Measurements from ENCODE around the gene FBLN2.

The FBLN2 gene

DNA sequence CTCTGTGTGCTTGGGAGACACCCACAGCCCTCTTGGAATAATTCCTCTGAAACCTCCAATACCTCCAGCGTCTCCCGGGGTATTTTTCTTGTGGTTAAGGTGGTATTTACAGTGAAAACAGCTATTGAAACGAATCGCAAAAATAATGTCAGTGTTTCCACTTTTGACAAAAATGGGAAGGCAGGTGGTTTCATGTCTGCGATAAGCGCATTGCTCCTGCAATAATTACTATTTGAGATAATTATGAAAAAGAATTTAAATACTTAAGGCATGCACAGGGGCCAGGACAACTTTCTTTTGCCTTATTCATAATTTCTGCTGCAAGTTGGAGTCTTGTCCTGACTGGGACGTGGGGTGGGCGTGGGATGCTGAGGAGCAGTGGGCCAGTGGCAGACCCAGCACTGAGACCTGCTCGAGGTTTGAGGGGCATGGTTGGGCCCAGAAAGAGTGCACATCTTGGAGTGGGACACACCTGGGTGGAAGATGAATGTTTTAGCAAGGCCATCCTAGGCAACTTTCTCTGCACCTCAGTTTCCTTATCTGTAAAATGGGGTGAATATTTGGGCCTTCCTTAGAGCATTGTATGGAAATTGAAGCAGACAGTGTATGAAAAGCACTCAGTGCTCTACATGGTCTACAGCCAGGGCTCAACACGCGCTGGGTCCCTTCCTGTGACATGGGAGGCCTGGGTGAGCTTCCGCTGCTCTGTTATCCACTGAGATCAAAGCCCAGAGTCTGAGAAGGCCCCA is 110.5 kb downstream of the FBLN2 start:
- FAIRE-seq (no peak), DNase-seq (ENCODE audit: low spot score) (no peak)

GRCh38 chr3:13660042-13660874 is 111.3 kb downstream of the FBLN2 start:
- FAIRE-seq, result no peak
- DNase-seq (ENCODE audit: low spot score), result no peak

DNA sequence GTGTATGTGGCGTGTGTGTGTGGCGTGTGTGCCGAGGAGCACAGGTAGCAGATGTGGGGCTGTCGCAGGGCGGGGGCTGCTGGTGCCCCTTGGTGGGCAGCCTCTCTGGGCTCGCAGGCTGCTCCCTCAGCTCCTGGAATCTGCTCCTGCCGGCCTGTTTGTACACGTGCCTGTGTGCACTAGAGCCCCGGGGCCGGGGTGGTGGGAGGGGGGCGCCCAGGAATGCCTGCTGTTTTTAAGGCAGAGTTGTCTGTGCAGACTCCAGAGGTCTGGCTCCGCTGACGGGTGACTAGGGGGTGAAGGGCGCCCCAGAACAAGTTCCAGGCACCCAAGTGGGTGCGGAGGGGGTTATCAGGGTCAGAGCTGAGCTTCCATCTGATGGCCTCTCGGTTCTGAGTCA is 112.2 kb downstream of the FBLN2 start:
- no peak for DNase-seq (ENCODE audit: low spot score)
- no peak for FAIRE-seq

GRCh38 chr3:13662238-13662847 is 113.4 kb downstream of the FBLN2 start:
- FAIRE-seq, result no peak

GRCh38 chr3:13663781-13664535 is 115.0 kb downstream of the FBLN2 start:
- no peak for DNase-seq (ENCODE audit: low spot score)
- no peak for FAIRE-seq

More at GRCh38 chr3:13662238-13662847, 113.4 kb downstream of the FBLN2 start:
- no peak for DNase-seq (ENCODE audit: low spot score)

DNA sequence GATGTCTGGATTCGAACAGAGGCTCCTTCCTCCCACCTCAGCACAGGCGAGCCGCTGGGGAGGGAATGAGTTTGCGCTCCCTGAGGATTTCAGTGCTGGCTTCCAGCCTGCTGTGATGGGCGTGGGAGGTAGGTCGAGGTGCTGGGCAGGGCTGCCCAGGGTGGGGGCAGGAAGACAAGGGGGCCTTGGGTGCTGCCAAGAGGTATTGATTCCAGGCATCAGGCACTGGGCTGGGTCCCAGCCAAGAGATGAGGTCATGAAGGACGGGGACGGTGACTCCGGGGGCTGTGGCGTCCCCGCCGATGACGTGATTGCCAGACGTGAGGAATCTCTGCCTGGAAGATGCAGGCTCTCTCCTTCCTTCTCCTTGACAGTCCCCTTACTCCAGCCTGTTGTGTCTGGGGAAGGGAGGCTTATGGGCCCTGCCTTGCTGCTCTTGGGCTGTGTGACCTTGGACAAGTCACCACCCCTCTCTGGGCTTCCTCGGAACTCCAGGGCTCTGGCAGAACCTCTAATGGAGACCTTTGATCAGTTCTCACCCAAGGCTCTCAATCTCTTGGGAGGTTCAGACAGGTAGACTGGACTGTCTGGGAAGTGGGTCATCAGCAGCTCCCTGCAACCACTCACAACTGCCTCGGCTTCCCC is 116.8 kb downstream of the FBLN2 start:
- FAIRE-seq (no peak), DNase-seq (ENCODE audit: low spot score) (no peak)

DNA sequence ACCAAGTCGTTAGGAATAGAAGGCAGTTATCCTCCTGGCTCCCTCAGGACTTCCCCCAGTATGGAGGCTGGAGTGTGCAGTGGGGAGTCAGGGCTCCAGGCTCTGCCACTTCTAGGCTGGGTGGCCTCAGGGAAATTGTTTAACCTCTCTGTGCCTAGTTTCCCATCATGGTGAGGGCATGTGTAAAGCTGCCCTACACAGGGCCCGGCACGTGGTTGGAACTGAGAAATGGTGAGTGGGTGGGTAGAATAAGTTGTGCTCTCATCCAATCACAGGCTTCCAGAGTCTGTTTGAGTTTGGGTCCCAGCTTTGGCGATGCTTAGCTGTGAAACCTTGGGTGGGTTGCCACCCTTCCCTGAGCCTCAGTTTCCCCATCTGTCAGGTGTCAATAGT is 117.3 kb downstream of the FBLN2 start:
- FAIRE-seq, result no peak

GRCh38 chr3:13666781-13667709 is 118.1 kb downstream of the FBLN2 start:
- DNase-seq (ENCODE audit: low spot score), result no peak
- FAIRE-seq, result no peak

More for the DNA sequence above, 117.3 kb downstream of the FBLN2 start:
- DNase-seq (ENCODE audit: low spot score), result no peak

- DNase-seq (ENCODE audit: low spot score) (no peak), FAIRE-seq (no peak)
Observed at GRCh38 chr3:13668136-13668535, 119.2 kb downstream of the FBLN2 start.

DNA sequence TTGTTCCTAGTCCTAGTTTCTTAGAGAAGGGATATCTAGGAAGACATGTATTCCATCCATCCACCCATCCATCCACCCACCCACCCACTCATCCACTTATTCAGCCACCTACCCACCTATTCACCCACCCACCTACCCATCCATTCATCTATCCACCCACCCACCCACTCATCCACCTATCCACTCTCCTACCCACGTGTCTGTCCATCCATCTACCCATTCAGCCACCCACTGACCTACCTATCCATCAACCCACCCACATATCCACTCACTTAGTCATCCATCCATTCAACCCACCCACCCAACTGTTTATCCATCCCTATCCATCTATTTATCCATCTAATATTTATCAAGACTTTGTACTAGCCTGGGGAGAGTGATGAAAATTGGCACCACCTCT is 120.5 kb downstream of the FBLN2 start:
- no peak for DNase-seq (ENCODE audit: low spot score)
- no peak for FAIRE-seq

DNA sequence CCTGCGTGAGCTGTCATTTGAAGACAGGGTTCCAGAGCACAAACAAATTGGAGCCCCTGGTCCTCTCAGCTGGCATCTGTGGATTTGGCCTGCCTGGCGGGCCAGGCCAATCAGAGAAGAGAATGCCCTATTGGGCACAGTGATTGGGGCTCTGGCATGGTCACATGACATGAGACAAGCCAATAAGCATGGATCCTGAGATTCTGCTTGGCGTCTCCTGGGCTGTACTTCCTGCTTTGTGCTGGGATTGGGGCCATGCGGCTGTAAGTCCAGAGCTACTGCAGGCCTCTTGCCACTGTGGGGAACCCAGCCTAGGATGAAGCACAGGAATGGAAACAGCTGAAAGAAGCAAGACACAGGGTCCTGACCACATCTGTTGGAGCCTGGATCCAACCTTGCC is 121.4 kb downstream of the FBLN2 start:
- FAIRE-seq, result no peak

GRCh38 chr3:13671482-13672233 is 122.7 kb downstream of the FBLN2 start:
- no peak for FAIRE-seq
- DNase-seq (ENCODE audit: low spot score), result no peak

More for the DNA sequence above, 121.4 kb downstream of the FBLN2 start:
- no peak for DNase-seq (ENCODE audit: low spot score)

DNA sequence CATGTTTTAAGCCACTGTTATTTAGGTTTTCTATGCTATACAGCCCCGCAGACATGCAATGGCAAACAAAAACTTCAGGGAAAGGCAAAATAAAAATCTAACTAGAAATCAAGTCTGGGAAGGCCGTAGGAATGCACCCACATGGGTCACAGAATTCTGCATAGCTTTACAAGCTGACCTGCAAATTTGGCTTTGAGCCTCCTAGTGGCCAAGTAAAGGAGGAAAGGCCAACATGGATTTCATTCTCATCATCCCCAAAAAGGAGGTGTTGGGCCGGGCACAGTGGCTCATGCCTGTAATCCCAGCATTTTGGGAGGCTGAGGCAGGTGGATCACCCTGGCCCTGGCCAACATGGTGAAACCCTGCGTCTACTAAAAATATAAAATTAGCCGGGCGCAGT is 124.3 kb downstream of the FBLN2 start:
- DNase-seq (ENCODE audit: low spot score), result no peak
- no peak for FAIRE-seq

GRCh38 chr3:13674538-13675185 is 125.7 kb downstream of the FBLN2 start:
- DNase-seq (ENCODE audit: low spot score) (no peak), FAIRE-seq (no peak)

- FAIRE-seq, result no peak
- DNase-seq (ENCODE audit: low spot score), result no peak
Observed at GRCh38 chr3:13676356-13677017, 127.6 kb downstream of the FBLN2 start.

DNA sequence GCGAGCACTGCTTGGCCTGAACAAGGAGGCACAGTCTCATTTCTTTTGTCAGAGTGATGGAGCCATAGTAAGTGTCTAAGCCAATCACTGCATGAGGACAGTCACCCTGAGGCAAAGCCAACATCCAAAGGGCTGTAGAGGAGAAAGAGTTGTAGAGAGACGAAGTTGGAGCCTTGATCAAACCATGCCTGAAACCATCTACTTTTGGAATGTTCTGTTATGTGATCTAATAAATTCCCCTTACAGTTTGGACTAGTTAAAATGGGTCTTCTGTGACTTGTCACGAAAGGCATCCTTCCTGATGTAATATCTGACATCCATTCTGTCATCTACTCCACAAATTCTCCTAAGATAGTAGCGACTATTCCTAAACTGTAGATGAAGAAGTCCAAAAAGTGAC is 128.3 kb downstream of the FBLN2 start:
- FAIRE-seq (no peak), DNase-seq (ENCODE audit: low spot score) (no peak)

GRCh38 chr3:13681931-13682330 is 133.0 kb downstream of the FBLN2 start:
- no peak for FAIRE-seq

More at GRCh38 chr3:13681931-13682330, 133.0 kb downstream of the FBLN2 start:
- DNase-seq (ENCODE audit: low spot score), result no peak

Measured in RCC 7860 (cell line).